ENCODE results near the gene TRIM8. TPM values are rescaled to one million over a fixed set of nuclear protein-coding genes. Genes with fewer than 3 reads are reported as not detected.

TRIM8 gene
- total RNA-seq, 2 donors from 2014 or later: 106 to 125 TPM

DNA sequence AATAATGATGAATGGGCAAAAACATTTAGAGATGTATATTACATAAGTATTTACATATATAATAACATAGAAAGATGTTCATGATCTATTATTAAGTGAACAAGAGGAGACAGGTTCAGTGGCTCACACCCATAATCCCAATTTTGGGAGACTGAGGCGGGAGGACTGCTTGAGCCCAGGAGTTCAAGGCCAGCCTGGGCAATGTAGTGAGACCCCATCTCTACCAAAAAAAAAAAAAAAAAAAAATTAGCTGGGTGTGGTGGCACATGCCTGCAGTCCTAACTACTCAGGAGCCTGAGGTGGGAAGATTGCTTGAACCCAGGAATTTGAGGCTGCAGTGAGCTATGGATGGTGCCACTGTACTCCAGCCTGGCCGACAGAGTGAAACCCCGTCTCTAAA lies 57.5 kb downstream of the TRIM8 start:
- no peak overlapping the region for H3K4me3 ChIP-seq
- no peaks in the 10 kb centered on the region for H3K9me3 ChIP-seq
- TF ChIP-seq, protein P1, sequence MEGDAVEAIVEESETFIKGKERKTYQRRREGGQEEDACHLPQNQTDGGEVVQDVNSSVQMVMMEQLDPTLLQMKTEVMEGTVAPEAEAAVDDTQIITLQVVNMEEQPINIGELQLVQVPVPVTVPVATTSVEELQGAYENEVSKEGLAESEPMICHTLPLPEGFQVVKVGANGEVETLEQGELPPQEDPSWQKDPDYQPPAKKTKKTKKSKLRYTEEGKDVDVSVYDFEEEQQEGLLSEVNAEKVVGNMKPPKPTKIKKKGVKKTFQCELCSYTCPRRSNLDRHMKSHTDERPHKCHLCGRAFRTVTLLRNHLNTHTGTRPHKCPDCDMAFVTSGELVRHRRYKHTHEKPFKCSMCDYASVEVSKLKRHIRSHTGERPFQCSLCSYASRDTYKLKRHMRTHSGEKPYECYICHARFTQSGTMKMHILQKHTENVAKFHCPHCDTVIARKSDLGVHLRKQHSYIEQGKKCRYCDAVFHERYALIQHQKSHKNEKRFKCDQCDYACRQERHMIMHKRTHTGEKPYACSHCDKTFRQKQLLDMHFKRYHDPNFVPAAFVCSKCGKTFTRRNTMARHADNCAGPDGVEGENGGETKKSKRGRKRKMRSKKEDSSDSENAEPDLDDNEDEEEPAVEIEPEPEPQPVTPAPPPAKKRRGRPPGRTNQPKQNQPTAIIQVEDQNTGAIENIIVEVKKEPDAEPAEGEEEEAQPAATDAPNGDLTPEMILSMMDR (IDR thresholded peaks at IDR 0.05): no peak
- H3K27me3 ChIP-seq: no peaks in the 10 kb centered on the region
- no peak overlapping the region for H3K27ac ChIP-seq
- DNase-seq (ENCODE audit: low spot score): peak; percentile 30
- H3K4me1 ChIP-seq: no peaks in the 10 kb centered on the region
- H3K36me3 ChIP-seq: peaks cover 31% of the 10 kb centered on the region

DNA sequence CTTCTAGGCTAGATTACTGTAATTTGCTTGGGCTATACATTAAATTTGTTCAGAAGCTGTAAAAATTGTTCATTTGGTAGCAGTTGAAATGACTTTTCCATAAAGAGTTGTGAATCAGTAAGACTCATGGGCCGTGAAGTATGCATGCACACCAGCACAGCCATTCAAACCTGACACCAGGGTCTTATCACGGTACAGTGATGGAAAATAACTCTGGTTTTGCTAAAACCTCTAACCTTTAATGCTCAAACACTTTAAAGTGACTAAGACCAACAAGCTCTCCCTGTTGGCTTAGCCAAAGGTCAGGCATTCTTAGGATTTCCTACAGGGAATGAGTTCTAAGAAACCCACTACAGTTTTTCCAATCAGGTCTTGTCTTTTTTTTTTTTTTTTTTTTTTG lies 58.5 kb downstream of the TRIM8 start:
- DNase-seq (ENCODE audit: low spot score): peak; percentile 13
- Histone ChIP-seq H3K4me3 (no peak overlapping the region), H3K4me1 (no peaks in the 10 kb centered on the region), H3K27ac (no peak overlapping the region), H3K9me3 (no peaks in the 10 kb centered on the region), H3K27me3 (no peaks in the 10 kb centered on the region), H3K36me3 (peaks cover 25% of the 10 kb centered on the region)
- TF ChIP-seq, protein P1 (IDR thresholded peaks at IDR 0.05): no peak

DNA sequence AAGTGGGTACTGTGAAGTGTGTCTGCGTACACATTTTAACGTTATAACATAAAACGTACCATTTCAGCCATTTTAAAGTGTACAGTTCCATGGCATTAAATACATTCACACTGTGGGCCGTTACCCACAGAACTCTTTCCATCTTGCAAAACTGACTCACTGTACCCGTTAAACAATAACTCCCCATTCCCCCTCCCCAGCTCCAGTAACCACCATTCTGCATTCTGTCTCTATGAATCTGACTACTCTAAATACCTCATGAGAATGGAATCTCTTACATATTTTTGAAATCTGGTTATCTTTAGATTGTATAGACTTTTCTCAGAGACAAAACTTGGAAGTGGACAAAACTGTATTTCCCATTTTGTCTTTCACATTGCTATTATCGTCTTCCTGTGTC lies 60.6 kb downstream of the TRIM8 start:
- Histone ChIP-seq H3K36me3 (peaks cover 4% of the 10 kb centered on the region), H3K9me3 (no peaks in the 10 kb centered on the region), H3K27ac (no peak overlapping the region), H3K27me3 (no peaks in the 10 kb centered on the region), H3K4me3 (no peak overlapping the region), H3K4me1 (peaks cover 0 to under 1% of the 10 kb centered on the region in 2 donors)
- TF ChIP-seq, protein P1 (IDR thresholded peaks at IDR 0.05): no peak
- DNase-seq (ENCODE audit: low spot score): no peak

DNA sequence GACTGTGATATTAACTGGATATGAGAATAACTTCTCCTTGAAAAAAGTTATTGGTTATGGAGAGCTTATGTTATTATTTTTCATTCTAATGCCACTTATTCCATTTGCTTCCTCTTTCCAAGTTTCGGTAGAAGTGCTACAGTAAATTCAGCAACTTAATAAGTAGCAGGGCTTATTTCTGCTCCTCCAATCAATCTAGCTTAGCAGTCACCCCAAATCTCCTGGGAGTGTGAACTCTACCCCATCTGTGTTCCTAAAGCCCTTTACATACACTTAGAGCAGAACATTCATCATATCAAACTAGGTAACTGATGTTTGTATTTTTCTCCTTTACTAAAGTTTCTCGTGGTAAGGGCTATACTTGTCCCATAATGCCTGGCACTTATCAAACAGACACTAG lies 61.3 kb downstream of the TRIM8 start:
- DNase-seq (ENCODE audit: low spot score): no peak
- Histone ChIP-seq H3K9me3 (no peaks in the 10 kb centered on the region), H3K27ac (no peak overlapping the region), H3K27me3 (no peaks in the 10 kb centered on the region), H3K4me1 (peaks cover 0 to 7% of the 10 kb centered on the region in 2 donors), H3K4me3 (no peak overlapping the region), H3K36me3 (peaks cover 4% of the 10 kb centered on the region)
- TF ChIP-seq, protein P1 (IDR thresholded peaks at IDR 0.05): no peak

Other genes starting within 250 kb of the TRIM8 start
- 10 to 100 TPM in 1 of 2 donors, 1 to 10 TPM in 1; 7.3 to 15.6 TPM for gene NFKB2, start 248.8 kb upstream of the TRIM8 start, total RNA-seq
- gene PSD, start 225.7 kb upstream of the TRIM8 start, total RNA-seq: 1 to 10 TPM; 2.2 to 9.7 TPM
- 10 to 100 TPM; 16.6 to 21.3 TPM for gene FBXL15, start 223.6 kb upstream of the TRIM8 start, total RNA-seq
- 10 to 100 TPM; 79.1 to 87.1 TPM for gene CUEDC2, start 211.9 kb upstream of the TRIM8 start, total RNA-seq
- not detected for gene C10orf95, start 192.9 kb upstream of the TRIM8 start, total RNA-seq
- gene ACTR1A, start 141.8 kb upstream of the TRIM8 start, total RNA-seq: 100 to 1,000 TPM; 107 to 124 TPM
- gene SUFU, start 140.5 kb upstream of the TRIM8 start, total RNA-seq: 1 to 10 TPM; 4.9 to 6.4 TPM
- gene ARL3, start 69.9 kb downstream of the TRIM8 start, total RNA-seq: 1 to 10 TPM; 5.7 to 6.4 TPM
- gene SFXN2, start 70.2 kb downstream of the TRIM8 start, total RNA-seq: 1 to 10 TPM in 1 of 2 donors, under 1 TPM in 1; 0.59 to 2.7 TPM
- 10 to 100 TPM; 46.1 to 94.4 TPM for gene WBP1L, start 99.5 kb downstream of the TRIM8 start, total RNA-seq
- gene CYP17A1, start 192.9 kb downstream of the TRIM8 start, total RNA-seq: under 1 TPM in 1 of 2 donors, not detected in 1; 0.47 TPM
- gene BORCS7, start 209.8 kb downstream of the TRIM8 start, total RNA-seq: 10 to 100 TPM; 22.5 to 25.3 TPM
- 10 to 100 TPM; 11.7 to 17.3 TPM for gene AS3MT, start 225.0 kb downstream of the TRIM8 start, total RNA-seq

All from right atrium auricular region (tissue), 2 donors.